GM21423 (cell line): Measurements from ENCODE around the gene SLC26A9.

Source experiments
- ATAC-seq: cut with Tn5 transposase; IDR thresholded peaks from one replicate; pipeline ENCODE4 v1.9.1; 2021; ENCODE audit warnings: mild to moderate bottlenecking, moderate library complexity; ENCODE audit not compliant: unreplicated experiment

The SLC26A9 gene

GRCh38 chr1:205974712-205975111, 31.5 kb upstream of the SLC26A9 start:
- no peak for ATAC-seq

DNA sequence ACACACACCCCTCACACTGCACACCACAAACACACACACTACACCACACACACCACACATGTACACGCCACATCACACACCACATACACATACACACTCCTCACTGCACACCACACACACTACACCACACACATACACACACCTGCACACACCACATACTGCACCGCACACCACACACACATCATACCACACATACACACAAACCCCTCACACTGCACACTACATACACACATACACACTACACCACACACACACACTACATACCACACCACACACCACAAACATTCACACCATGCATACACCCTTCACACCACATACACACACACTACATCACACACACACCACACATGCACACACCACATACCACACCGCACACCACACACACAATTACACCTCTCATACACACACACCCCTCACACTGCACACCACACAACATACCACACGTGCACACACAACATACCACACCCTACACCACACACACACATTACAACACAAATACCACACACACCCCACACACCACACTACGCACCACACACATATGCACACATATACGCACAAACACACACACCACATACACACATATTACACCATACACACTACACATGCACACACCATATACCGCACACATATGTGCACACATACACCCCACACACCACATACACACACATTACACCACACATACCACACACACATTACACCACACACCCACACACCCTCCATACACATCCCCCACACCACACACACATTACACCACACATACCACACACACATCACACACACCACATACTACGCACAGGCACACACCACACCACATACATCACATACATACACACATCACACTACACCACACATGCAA, 30.3 kb upstream of the SLC26A9 start:
- no peak for ATAC-seq

DNA sequence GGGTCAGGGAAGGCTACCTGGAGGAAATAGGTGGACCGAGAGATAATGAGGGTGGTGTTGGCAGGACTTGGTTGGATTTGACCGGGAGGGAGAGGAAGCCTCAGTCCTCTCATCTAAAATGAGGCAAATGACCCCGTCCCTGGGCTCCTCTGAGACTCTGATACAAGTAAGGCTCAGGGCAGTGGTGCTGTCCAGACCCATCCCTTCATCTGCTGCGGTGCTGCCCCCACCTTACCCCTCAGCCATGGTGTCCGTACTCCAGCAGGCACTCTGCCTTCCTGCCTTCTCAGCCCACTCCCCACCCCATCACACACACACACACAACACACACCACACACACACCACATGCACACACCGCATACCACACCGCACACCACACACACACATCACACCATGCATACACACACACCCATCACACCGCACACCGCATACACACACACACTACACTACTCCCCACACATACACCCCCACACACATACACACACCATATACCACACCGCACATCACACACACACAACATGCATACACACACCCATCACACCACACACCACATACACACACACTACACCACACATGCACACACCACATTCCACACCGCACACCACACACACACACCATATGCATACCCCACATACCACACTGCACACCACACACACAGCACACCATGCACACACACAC, 29.4 kb upstream of the SLC26A9 start:
- ATAC-seq, result no peak

DNA sequence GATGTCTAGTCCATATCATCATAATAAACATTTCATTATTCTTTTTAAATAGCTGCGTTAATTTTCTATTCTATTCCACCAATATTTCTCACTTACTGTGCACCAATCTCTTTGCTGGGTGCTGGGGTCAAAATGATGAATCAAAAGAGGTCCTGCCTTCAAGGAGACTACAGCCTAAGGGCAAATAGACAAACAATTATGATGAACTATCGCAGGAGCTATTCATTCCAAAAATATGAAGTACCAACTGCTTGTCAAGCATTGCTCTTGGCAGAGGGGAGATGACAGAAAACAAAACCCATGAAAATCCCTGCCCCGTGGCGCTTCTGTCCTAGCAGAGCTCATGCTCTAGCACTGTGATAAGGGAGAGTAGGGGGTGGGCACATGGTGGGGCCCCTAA, 28.8 kb upstream of the SLC26A9 start:
- ATAC-seq, result no peak

GRCh38 chr1:205971082-205971481, 27.8 kb upstream of the SLC26A9 start:
- ATAC-seq, result no peak

DNA sequence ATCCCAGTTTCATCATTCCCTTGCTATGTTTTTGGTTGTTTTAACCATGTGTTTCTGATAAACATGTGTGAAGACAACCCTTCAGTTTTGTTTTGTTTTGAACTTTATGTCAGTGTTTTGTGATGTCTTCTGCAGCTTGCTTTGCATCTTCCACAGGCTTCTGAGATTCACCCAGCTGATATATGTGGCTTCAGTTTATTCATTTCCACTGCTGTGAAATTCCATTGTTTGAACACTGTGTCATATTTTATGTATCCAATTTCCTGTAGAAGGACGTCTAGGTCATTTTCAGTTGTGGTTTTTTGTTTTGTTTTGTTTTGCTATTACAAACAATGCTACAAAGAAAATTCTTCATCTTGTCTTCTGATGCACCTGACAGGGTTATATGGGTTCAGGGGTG, 27.2 kb upstream of the SLC26A9 start:
- ATAC-seq, result no peak

- no peak for ATAC-seq
These were observed 26.0 kb upstream of the SLC26A9 start for GRCh38 chr1:205969229-205969628.

- no peak for ATAC-seq
These were observed 24.5 kb upstream of the SLC26A9 start for GRCh38 chr1:205967554-205968335.

GRCh38 chr1:205965036-205965884, 22.0 kb upstream of the SLC26A9 start:
- ATAC-seq, result no peak

DNA sequence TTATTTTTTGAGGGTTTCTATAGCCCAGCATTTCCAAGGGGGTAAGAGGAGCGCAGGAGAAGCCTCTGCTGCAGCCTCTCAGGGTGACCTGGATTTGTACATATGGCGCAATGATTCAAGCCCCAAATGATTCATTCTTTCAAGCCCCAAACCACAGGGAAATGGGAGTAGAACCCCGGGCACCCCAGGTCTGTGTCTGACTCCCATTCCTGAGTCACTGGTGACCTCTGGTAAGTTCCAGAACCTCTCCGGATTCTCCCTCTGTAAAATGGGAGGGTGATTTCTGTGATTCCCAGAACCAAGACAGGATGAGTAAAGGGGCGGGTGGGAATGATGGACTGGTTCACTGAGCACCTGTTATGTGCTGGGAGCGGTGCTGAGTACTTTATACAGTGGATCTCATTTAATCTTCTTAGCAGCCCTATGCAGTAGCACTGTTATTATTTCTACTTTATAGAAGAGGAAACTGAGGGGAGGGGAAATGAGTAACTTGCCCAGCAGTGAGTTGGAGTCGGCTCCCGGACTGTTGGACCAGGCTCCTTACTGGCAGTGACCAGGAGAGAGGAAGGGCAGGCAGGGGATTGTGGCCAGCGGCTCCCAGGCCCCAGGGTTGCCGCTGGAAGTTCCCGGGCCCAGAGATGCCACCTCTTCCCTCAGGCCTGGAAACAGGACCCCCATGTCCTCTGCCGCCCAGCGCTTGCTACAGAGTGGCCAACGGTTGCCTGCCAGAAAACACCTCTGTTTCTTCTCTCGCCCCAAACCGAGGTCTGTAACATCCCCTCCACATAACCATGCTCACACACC, 20.3 kb upstream of the SLC26A9 start:
- no peak for ATAC-seq

- no peak for ATAC-seq
These were observed 19.6 kb upstream of the SLC26A9 start for GRCh38 chr1:205962821-205963221.

DNA sequence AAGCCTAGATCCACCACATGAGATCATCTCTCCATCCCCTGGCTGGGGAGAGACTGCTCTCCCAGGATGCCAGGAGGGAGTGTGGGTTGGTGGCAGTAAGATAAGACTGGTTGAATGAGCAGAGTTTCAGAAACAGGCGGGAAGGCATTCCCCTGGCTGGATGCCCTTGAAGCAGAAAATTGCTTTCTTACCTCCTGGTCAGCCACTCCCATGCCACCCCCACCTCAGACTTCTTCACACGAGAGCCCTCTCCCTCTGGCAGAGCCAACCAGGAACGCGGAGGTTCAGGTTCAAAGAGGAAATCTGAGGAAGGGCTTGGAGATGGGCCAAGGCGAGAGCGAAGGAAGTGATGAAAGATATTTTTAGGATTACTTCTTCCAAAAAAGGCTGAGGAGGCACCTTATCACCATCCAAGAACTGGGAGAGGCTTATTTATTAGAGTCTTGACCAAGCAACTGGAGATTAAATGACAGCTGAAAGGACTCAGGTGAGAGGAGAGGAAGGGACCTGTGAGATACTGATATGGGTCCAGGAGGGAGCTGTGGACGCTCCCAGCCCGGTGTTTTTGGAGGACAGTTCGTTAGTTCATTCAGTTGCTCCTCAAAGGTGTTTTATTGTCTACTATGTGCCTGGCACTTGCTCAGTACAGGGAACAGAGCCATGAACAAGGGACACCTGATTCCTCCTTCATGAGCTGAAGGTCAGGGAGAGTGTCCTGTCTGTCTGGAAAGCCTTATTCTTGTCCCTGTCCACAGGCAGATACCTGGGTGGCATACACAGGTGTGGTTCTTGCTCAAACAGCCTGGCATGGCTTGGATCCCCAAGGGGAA, 18.9 kb upstream of the SLC26A9 start:
- no peak for ATAC-seq

- ATAC-seq, result no peak
These were observed 18.1 kb upstream of the SLC26A9 start for GRCh38 chr1:205961405-205961804.

- ATAC-seq, result no peak
These were observed 16.5 kb upstream of the SLC26A9 start for GRCh38 chr1:205959789-205960188.

- ATAC-seq, result no peak
These were observed 12.2 kb upstream of the SLC26A9 start for GRCh38 chr1:205955499-205955898.

GRCh38 chr1:205954819-205955404, 11.7 kb upstream of the SLC26A9 start:
- no peak for ATAC-seq

- ATAC-seq, result no peak
These were observed 8.5 kb upstream of the SLC26A9 start for GRCh38 chr1:205951746-205952145.

DNA sequence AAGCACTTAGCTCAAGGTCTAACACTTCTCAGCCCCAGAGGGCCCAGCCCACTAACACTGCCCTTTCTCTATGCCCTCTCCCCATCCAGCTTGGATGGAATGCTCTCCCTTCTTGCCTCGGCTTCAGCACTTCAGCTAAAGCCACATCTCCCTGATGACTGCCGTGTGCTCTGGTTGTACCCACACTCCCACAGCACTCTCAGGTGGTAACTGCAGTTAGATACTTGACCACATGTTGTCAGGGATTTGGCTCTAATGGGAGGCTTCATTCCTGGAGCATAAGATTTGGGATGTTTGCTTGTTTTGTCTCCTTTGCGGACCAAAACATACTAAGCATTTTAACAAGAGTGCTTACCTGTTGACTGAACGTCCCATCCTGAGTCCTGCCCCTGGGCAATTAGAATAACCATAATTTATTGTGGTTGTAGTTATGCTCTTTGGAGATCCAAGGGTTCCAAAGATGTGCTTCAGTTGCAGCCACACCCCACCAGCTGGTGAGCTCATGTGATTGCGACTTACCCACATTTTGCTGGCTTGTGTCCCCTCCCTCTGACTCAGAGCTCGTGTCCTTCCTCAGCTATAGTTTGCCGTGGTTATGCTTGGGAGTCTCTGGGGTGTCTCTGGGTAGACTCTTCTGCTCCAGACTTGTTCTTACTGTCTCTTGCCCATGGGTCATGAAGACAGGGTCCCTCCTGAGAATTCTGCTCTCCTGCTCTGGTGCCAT, 7.7 kb upstream of the SLC26A9 start:
- no peak for ATAC-seq
